Measurements from ENCODE around the gene ERI2.
"Not testable (repeated sequence)": the region's sequence is repeated elsewhere in the genome, so short reads cannot be mapped to it uniquely, and the experiment has no call there.

The ERI2 gene

GRCh38 chr16:20818929-20819585, 12.8 kb upstream of the ERI2 start:
- no peak for DNase-seq

- no peak for DNase-seq
Measured at GRCh38 chr16:20814784-20815183, 8.5 kb upstream of the ERI2 start.

GRCh38 chr16:20812510-20812909, 6.2 kb upstream of the ERI2 start:
- no peak for DNase-seq

- DNase-seq: no peak
Measured at GRCh38 chr16:20811889-20812439, 5.7 kb upstream of the ERI2 start.

- no peak for DNase-seq
Measured at GRCh38 chr16:20807862-20808261, 1.6 kb upstream of the ERI2 start.

- DNase-seq: not testable (repeated sequence)
Measured at GRCh38 chr16:20805684-20806167, 546 bp downstream of the ERI2 start.

- no peak for DNase-seq
Measured at GRCh38 chr16:20803561-20804214, 2.6 kb downstream of the ERI2 start.

- no peak for DNase-seq
Measured at GRCh38 chr16:20803192-20803560, 3.1 kb downstream of the ERI2 start.

GRCh38 chr16:20801278-20801677, 5.0 kb downstream of the ERI2 start:
- DNase-seq: no peak

- no peak for DNase-seq
Measured at GRCh38 chr16:20799599-20799998, 6.7 kb downstream of the ERI2 start.

GRCh38 chr16:20798364-20798763, 7.9 kb downstream of the ERI2 start:
- no peak for DNase-seq

- no peak for DNase-seq
Measured at GRCh38 chr16:20791923-20792612, 14.2 kb downstream of the ERI2 start.

- no peak for DNase-seq
Measured at GRCh38 chr16:20789130-20789529, 17.1 kb downstream of the ERI2 start.

GRCh38 chr16:20784204-20784603, 22.1 kb downstream of the ERI2 start:
- DNase-seq: no peak

- DNase-seq: no peak
Measured at GRCh38 chr16:20782470-20782869, 23.8 kb downstream of the ERI2 start.

GRCh38 chr16:20781697-20782096, 24.6 kb downstream of the ERI2 start:
- no peak for DNase-seq

GRCh38 chr16:20774703-20775362, 31.4 kb downstream of the ERI2 start:
- peak; percentile 25 for DNase-seq

- no peak for DNase-seq
Measured at GRCh38 chr16:20773679-20774078, 32.6 kb downstream of the ERI2 start.

GRCh38 chr16:20768818-20769217, 37.5 kb downstream of the ERI2 start:
- no peak for DNase-seq

- DNase-seq: no peak
Measured at GRCh38 chr16:20768121-20768520, 38.2 kb downstream of the ERI2 start.

- no peak for DNase-seq
Measured at GRCh38 chr16:20767577-20767976, 38.7 kb downstream of the ERI2 start.

- no peak for DNase-seq
Measured at GRCh38 chr16:20766294-20766693, 40.0 kb downstream of the ERI2 start.

GRCh38 chr16:20765732-20766131, 40.5 kb downstream of the ERI2 start:
- DNase-seq: no peak

All from activated T-cell treated with anti-CD3 and anti-CD28 coated beads for 4 hours (primary cell).